K562 (cell line): Measurements from ENCODE around the gene LRRIQ4. TPM values are rescaled to one million over a fixed set of nuclear protein-coding genes. Genes with fewer than 3 reads are reported as not detected.

Experiments
- CC2D1A ChIP-seq: fragments of 450-650 bp; IDR thresholded peaks from 2 replicates; pipeline ENCODE4 v1.6.1; 2017; ENCODE audit warnings: mild to moderate bottlenecking
- CHCHD3 ChIP-seq: fragments of 250-450 bp; sonication (Bioruptor Pico); IDR thresholded peaks from 2 replicates; pipeline ENCODE4 v2.1.2; 2022; ENCODE audit warnings: mild to moderate bottlenecking
- ETV5 ChIP-seq: sonication (generic); formaldehyde crosslinking; IDR thresholded peaks from 2 replicates; pipeline ENCODE4 v1.4.0; 2020; ENCODE audit warnings: low read depth, mild to moderate bottlenecking, missing genetic modification reagents
- GTF2E2 ChIP-seq: fragments of 200-800 bp; sonication (Bioruptor generic); IDR thresholded peaks from 2 replicates; pipeline ENCODE4 v1.6.1; 2016; ENCODE audit warnings: missing genetic modification characterization, missing compliant biosample characterization
- LEF1 ChIP-seq: fragments of 450-650 bp; IDR thresholded peaks from 2 replicates; pipeline ENCODE4 v1.6.1; 2016; ENCODE audit warnings: mild to moderate bottlenecking
- NUFIP1 ChIP-seq: fragments of 450-650 bp; IDR thresholded peaks from 2 replicates; pipeline ENCODE4 v1.6.1; 2018; ENCODE audit not compliant: partially characterized antibody
- POLR2B ChIP-seq: fragments of 450-650 bp; IDR thresholded peaks from 2 replicates; pipeline ENCODE4 v1.6.1; 2018; ENCODE audit warnings: low read depth; ENCODE audit not compliant: partially characterized antibody
- PURB ChIP-seq: sonication (generic); formaldehyde crosslinking; IDR thresholded peaks from 2 replicates; pipeline ENCODE4 v1.9.0; 2021; ENCODE audit warnings: low read depth, mild to moderate bottlenecking, missing genetic modification reagents
- RUNX1 ChIP-seq: sonication (generic); IDR thresholded peaks from 2 replicates; pipeline ENCODE4 v1.6.1; 2016; ENCODE audit warnings: antibody characterized with exemption, low read depth
- STAG1 ChIP-seq: sonication (generic); formaldehyde crosslinking; IDR thresholded peaks from 2 replicates; pipeline ENCODE4 v1.5.0; 2020; ENCODE audit warnings: missing genetic modification reagents, borderline replicate concordance
- ZNF140 ChIP-seq: fragments of 250-450 bp; sonication (Bioruptor Pico); IDR thresholded peaks from 2 replicates; pipeline ENCODE4 v1.8.0; 2021; ENCODE audit warnings: moderate library complexity, mild to moderate bottlenecking, inconsistent platforms
- ZNF197 ChIP-seq: fragments of 200-800 bp; sonication (Bioruptor generic); IDR thresholded peaks from 2 replicates; pipeline ENCODE4 v1.6.1; 2016; ENCODE audit warnings: low read depth, missing genetic modification characterization, missing compliant biosample characterization
- ZNF239 ChIP-seq: fragments of 250-450 bp; sonication (Bioruptor Pico); IDR thresholded peaks from 2 replicates; pipeline ENCODE4 v1.4.0; 2020; ENCODE audit warnings: mild to moderate bottlenecking
- ZNF354B ChIP-seq: fragments of 250-450 bp; sonication (Bioruptor Pico); IDR thresholded peaks from 2 replicates; pipeline ENCODE4 v1.4.0; 2020
- polyA plus RNA-seq, 8 experiments: library from polyadenylated mRNA; depleted of rRNA in 4 of 8; stranded (reverse) in 5 of 8; unstranded in 3 of 8; fragments of >200 nt; fragmentation: Nextera tagmentation in 2 of 8; fragmentation: Illumina TruSeq in 1 of 8; extraction: Ambion mirVana in 2 of 8; extraction: Trizol in 1 of 8; gene quantifications; 2 replicates each; pipeline versions ENCODE4 v1.2.1 to v1.2.3, GENCODE V29; 2011 to 2014; ENCODE audit warnings: inconsistent platforms in 1 of 8, missing spikeins in 1 of 8
- total RNA-seq, 7 experiments: library from RNA; depleted of rRNA in 6 of 7; stranded (reverse); fragments of >200 nt in 6 of 7; fragmentation: Illumina TruSeq in 2 of 7; extraction: Trizol in 2 of 7; gene quantifications; 2 replicates each; pipeline versions ENCODE4 v1.2.1 to v1.2.3, GENCODE V29; 2011 to 2021; ENCODE audit warnings: low replicate concordance in 1 of 7
- TF ChIP-seq, protein P1 (sequence below): fragments of 250-450 bp; sonication (Bioruptor Pico); IDR thresholded peaks from 2 replicates; pipeline ENCODE4 v1.8.0; 2022; ENCODE audit warnings: moderate library complexity, mild to moderate bottlenecking, inconsistent platforms
- TF ChIP-seq, protein P2 (sequence below): fragments of 250-450 bp; sonication (Bioruptor Pico); IDR thresholded peaks from 2 replicates; pipeline ENCODE4 v1.4.0; 2020; ENCODE audit warnings: mild to moderate bottlenecking
- TF ChIP-seq, protein P3 (sequence below): fragments of 450-650 bp; formaldehyde crosslinking; IDR thresholded peaks from 2 replicates; pipeline ENCODE4 v1.4.0; 2020; ENCODE audit warnings: mild to moderate bottlenecking, moderate library complexity
- TF ChIP-seq, protein P4 (sequence below): fragments of 250-450 bp; sonication (Bioruptor Pico); IDR thresholded peaks from 2 replicates; pipeline ENCODE4 v1.4.0; 2020
- TF ChIP-seq, protein P5 (sequence below): sonication (generic); formaldehyde crosslinking; IDR thresholded peaks from 2 replicates; pipeline ENCODE4 v1.8.0; 2022; ENCODE audit warnings: mild to moderate bottlenecking, missing genetic modification reagents

LRRIQ4 gene
- total and polyA plus RNA-seq, 9 of the 15 experiments (the other 6 are each of a cell fraction or from before 2014, with no cell fraction given), result not detected

DNA sequence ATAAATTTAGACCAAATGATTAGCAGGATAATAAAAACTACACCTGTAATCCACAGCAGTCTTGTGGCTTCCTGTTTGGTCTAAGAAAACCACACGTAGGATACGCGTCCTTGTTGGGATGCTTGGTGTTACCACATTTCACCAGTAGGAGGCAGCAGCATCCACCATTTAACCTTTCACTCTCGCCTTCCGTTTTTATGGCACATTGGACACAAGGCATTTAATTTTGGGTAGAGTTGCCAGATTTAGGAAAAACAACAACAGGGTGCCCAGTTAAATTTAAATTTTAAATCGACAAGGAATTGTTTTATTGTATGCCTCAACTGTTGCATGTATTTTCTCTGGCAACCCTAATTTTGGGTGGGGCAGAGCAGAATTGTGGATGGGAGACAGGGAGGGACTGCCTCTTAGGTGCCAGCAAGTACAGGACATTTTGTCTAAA is 50.8 kb downstream of the LRRIQ4 start (continued):
- TF ChIP-seq, protein P1, sequence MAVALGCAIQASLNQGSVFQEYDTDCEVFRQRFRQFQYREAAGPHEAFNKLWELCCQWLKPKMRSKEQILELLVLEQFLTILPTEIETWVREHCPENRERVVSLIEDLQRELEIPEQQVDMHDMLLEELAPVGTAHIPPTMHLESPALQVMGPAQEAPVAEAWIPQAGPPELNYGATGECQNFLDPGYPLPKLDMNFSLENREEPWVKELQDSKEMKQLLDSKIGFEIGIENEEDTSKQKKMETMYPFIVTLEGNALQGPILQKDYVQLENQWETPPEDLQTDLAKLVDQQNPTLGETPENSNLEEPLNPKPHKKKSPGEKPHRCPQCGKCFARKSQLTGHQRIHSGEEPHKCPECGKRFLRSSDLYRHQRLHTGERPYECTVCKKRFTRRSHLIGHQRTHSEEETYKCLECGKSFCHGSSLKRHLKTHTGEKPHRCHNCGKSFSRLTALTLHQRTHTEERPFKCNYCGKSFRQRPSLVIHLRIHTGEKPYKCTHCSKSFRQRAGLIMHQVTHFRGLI (CRISPR knock-in tag), result no peak
- no peak; the same call in 1 of the 2 replicates for TF ChIP-seq STAG1 (CRISPR knock-in tag)
- no peak for TF ChIP-seq LEF1
- TF ChIP-seq, protein P2, sequence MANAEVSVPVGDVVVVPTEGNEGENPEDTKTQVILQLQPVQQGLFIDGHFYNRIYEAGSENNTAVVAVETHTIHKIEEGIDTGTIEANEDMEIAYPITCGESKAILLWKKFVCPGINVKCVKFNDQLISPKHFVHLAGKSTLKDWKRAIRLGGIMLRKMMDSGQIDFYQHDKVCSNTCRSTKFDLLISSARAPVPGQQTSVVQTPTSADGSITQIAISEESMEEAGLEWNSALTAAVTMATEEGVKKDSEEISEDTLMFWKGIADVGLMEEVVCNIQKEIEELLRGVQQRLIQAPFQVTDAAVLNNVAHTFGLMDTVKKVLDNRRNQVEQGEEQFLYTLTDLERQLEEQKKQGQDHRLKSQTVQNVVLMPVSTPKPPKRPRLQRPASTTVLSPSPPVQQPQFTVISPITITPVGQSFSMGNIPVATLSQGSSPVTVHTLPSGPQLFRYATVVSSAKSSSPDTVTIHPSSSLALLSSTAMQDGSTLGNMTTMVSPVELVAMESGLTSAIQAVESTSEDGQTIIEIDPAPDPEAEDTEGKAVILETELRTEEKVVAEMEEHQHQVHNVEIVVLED, result no peak
- peak; percentile 68; the same call in 1 of the 2 replicates for TF ChIP-seq CC2D1A
- no peak for TF ChIP-seq GTF2E2 (tag)
- TF ChIP-seq, protein P3, sequence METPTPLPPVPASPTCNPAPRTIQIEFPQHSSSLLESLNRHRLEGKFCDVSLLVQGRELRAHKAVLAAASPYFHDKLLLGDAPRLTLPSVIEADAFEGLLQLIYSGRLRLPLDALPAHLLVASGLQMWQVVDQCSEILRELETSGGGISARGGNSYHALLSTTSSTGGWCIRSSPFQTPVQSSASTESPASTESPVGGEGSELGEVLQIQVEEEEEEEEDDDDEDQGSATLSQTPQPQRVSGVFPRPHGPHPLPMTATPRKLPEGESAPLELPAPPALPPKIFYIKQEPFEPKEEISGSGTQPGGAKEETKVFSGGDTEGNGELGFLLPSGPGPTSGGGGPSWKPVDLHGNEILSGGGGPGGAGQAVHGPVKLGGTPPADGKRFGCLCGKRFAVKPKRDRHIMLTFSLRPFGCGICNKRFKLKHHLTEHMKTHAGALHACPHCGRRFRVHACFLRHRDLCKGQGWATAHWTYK, result no peak
- TF ChIP-seq PURB, result no peak
- no peak for TF ChIP-seq RUNX1
- no peak for TF ChIP-seq ZNF140 (CRISPR knock-in tag)
- TF ChIP-seq, protein P4, sequence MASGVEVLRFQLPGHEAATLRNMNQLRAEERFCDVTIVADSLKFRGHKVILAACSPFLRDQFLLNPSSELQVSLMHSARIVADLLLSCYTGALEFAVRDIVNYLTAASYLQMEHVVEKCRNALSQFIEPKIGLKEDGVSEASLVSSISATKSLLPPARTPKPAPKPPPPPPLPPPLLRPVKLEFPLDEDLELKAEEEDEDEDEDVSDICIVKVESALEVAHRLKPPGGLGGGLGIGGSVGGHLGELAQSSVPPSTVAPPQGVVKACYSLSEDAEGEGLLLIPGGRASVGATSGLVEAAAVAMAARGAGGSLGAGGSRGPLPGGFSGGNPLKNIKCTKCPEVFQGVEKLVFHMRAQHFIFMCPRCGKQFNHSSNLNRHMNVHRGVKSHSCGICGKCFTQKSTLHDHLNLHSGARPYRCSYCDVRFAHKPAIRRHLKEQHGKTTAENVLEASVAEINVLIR (CRISPR knock-in tag), result no peak
- no peak for TF ChIP-seq ZNF354B (CRISPR knock-in tag)
- TF ChIP-seq ETV5, result peak; percentile 42; the same call in 1 of the 2 replicates
- TF ChIP-seq POLR2B, result no peak
- TF ChIP-seq ZNF239 (CRISPR knock-in tag), result no peak
- no peak for TF ChIP-seq ZNF197 (CRISPR knock-in tag)
- TF ChIP-seq, protein P5, sequence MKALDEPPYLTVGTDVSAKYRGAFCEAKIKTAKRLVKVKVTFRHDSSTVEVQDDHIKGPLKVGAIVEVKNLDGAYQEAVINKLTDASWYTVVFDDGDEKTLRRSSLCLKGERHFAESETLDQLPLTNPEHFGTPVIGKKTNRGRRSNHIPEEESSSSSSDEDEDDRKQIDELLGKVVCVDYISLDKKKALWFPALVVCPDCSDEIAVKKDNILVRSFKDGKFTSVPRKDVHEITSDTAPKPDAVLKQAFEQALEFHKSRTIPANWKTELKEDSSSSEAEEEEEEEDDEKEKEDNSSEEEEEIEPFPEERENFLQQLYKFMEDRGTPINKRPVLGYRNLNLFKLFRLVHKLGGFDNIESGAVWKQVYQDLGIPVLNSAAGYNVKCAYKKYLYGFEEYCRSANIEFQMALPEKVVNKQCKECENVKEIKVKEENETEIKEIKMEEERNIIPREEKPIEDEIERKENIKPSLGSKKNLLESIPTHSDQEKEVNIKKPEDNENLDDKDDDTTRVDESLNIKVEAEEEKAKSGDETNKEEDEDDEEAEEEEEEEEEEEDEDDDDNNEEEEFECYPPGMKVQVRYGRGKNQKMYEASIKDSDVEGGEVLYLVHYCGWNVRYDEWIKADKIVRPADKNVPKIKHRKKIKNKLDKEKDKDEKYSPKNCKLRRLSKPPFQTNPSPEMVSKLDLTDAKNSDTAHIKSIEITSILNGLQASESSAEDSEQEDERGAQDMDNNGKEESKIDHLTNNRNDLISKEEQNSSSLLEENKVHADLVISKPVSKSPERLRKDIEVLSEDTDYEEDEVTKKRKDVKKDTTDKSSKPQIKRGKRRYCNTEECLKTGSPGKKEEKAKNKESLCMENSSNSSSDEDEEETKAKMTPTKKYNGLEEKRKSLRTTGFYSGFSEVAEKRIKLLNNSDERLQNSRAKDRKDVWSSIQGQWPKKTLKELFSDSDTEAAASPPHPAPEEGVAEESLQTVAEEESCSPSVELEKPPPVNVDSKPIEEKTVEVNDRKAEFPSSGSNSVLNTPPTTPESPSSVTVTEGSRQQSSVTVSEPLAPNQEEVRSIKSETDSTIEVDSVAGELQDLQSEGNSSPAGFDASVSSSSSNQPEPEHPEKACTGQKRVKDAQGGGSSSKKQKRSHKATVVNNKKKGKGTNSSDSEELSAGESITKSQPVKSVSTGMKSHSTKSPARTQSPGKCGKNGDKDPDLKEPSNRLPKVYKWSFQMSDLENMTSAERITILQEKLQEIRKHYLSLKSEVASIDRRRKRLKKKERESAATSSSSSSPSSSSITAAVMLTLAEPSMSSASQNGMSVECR (CRISPR knock-in tag), result no peak
- no peak for TF ChIP-seq NUFIP1
- TF ChIP-seq CHCHD3 (CRISPR knock-in tag), result no peak
